Spleen (tissue), 11 donors: ENCODE measurements around the gene SCN9A. TPM values are rescaled to one million over a fixed set of nuclear protein-coding genes. Genes with fewer than 3 reads are reported as not detected.

Source experiments
- DNase-seq: peaks from one replicate; pipeline ENCODE4 v3.0.0-alpha.2; 2020
- H3K27ac ChIP-seq, 8 donors: fragments of 200-600 bp; sonication (generic) in 7 of 8; 1 replicate in 4 of 8; 2 replicates in 4 of 8; pipeline versions ENCODE4 v1.5.0 to v1.8.0; 2016 to 2021; ENCODE audit warnings: inconsistent platforms in 4 of 8, mild to moderate bottlenecking in 4 of 8, moderate library complexity in 1 of 8
- H3K27me3 ChIP-seq, 7 donors: fragments of 200-600 bp; sonication (generic) in 6 of 7; replicated peaks in 1 of 7; 1 replicate in 4 of 7; 2 replicates in 3 of 7; pipeline versions ENCODE4 v1.5.0 to v1.8.0; 2016 to 2021; ENCODE audit warnings: inconsistent platforms in 3 of 7, mild to moderate bottlenecking in 1 of 7
- H3K36me3 ChIP-seq, 6 donors: fragments of 200-600 bp; sonication (generic) in 5 of 6; 1 replicate in 4 of 6; 2 replicates in 2 of 6; pipeline versions ENCODE4 v1.5.0 to v1.8.0; 2016 to 2021; ENCODE audit warnings: inconsistent platforms in 2 of 6
- H3K4me1 ChIP-seq, 6 donors: fragments of 200-600 bp; sonication (generic) in 5 of 6; 1 replicate in 3 of 6; 2 replicates in 3 of 6; pipeline versions ENCODE4 v1.5.0 to v1.8.0; 2016 to 2021; ENCODE audit warnings: inconsistent platforms in 3 of 6
- H3K4me3 ChIP-seq, 8 donors: fragments of 200-600 bp; sonication (generic) in 7 of 8; 1 replicate in 4 of 8; 2 replicates in 4 of 8; pipeline versions ENCODE4 v1.5.0 to v1.8.0; 2016 to 2021; ENCODE audit warnings: inconsistent platforms in 4 of 8, mild to moderate bottlenecking in 4 of 8, moderate library complexity in 2 of 8
- H3K9me3 ChIP-seq, 8 donors: fragments of 200-600 bp; sonication (generic) in 7 of 8; 1 replicate in 4 of 8; 2 replicates in 4 of 8; pipeline versions ENCODE4 v1.5.0 to v1.8.0; 2016 to 2021; ENCODE audit warnings: inconsistent platforms in 4 of 8
- CTCF ChIP-seq, 11 experiments: fragments of 200-600 bp in 7 of 11; fragments of 450-650 bp in 4 of 11; sonication (generic) in 4 of 11; IDR thresholded peaks in 8 of 11; conservative IDR thresholded peaks in 3 of 11; 1 replicate in 7 of 11; 2 replicates in 4 of 11; pipeline versions ENCODE4 v1.4.0 to v1.8.0; 2016 to 2021; ENCODE audit warnings: antibody characterized with exemption in 11 of 11, inconsistent platforms in 4 of 11, mild to moderate bottlenecking in 1 of 11
- POLR2A ChIP-seq, 3 donors: fragments of 450-650 bp; IDR thresholded peaks; one replicate each; pipeline ENCODE4 v1.5.1; 2017; ENCODE audit warnings: antibody characterized with exemption in 3 of 3, mild to moderate bottlenecking in 1 of 3
- POLR2AphosphoS5 ChIP-seq, 3 donors: sonication (generic); formaldehyde crosslinking; IDR thresholded peaks; one replicate each; pipeline ENCODE4 v1.5.1; 2017; ENCODE audit warnings: antibody characterized with exemption in 3 of 3
- WGBS, 5 donors: extraction: QIAGEN DNeasy Blood & Tissue Kit in 3 of 5; methylation state at CpG; one replicate each; pipeline versions ENCODE4 v1.1.5 to v1.1.7; 2013 to 2018; 5-methylcytosine and 5-hydroxymethylcytosine counted together
- intact Hi-C: fragments of 100-400 bp; cut with DNase I; formaldehyde crosslinking; loops from one replicate; pipeline ENCODE4 v1.15.0; 2023; ENCODE audit warnings: low total_unique reads
- polyA plus RNA-seq, 3 donors: library from polyadenylated mRNA; stranded (reverse); fragments of 200-250 nt; gene quantifications; one replicate each; pipeline ENCODE4 v1.2.1, GENCODE V29; 2013
- total RNA-seq, 7 donors: library from RNA; depleted of rRNA in 3 of 7; stranded (reverse); fragments of >200 nt in 3 of 7; fragmentation: NEBNext Ultra II Directional in 4 of 7; extraction: Animal tissue kit (Norgen Biotek cat#: 25700) in 4 of 7; gene quantifications; one replicate each; pipeline versions ENCODE4 v1.1.0 to v1.2.1, GENCODE V29; 2016 to 2021
- donor health status: healthy with polysubstance abuse.
- donor health status: DM: no; HTN: no; CAD: no; lungs with moderate emphysema.
- donor health status: DM: no; HTN: no; CAD: no.
- donor health status: Bipolar disorder and iron deficiency.
- donor health status: healthy.
- donor health status: DM: no; HTN: no; CAD: no.
- donor health status: DM: yes; HTN: yes; CAD: no.

SCN9A gene
- total and polyA plus RNA-seq, 10 donors = 0.76 to 27.9 (median 17.3) TPM

DNA sequence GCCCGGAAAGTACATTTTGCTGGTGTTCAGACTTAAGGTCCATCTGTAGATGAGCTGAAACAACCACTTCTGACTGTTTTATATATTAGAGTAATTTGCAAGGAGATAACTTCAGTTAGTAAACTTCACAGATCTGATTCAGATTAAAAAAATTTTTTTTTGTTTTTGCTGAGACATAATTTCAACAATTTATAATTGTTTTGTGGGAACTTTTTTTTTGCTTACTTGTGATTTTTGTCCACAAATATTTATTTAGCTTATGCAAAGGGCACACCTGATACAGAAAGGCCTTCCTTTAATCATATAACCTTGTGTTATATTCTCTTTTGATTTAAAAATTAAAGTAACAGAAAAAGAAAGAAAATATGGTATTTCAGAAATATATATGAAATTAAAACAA lies 9.6 kb upstream of the SCN9A start:
- H3K4me1 ChIP-seq = no peaks in the 10 kb centered on the region
- H3K9me3 ChIP-seq = no peaks in the 10 kb centered on the region
- H3K4me3 ChIP-seq = no peak overlapping the region
- H3K27me3 ChIP-seq = no peaks in the 10 kb centered on the region
- no peaks in the 10 kb centered on the region for H3K36me3 ChIP-seq
- 90 to 100% (median 93%) methylated on average over 1 of the region's 1 CpG for WGBS, 5 donors
- DNase-seq = no peak
- intact Hi-C loops = no loop called here
- no peak for TF ChIP-seq CTCF (IDR thresholded peaks at IDR 0.05 in 8 of 11, conservative IDR thresholded peaks at IDR 0.05 in 3 of 11)
- no peak for TF ChIP-seq POLR2A (IDR thresholded peaks at IDR 0.05)
- TF ChIP-seq POLR2AphosphoS5 (IDR thresholded peaks at IDR 0.05) = no peak
- no peak overlapping the region for H3K27ac ChIP-seq

- Histone ChIP-seq H3K4me1 (no peaks in the 10 kb centered on the region), H3K27ac (no peak overlapping the region), H3K27me3 (no peaks in the 10 kb centered on the region), H3K4me3 (no peak overlapping the region), H3K9me3 (no peaks in the 10 kb centered on the region), H3K36me3 (no peaks in the 10 kb centered on the region)
- no peak for DNase-seq
- TF ChIP-seq POLR2AphosphoS5 (IDR thresholded peaks at IDR 0.05) = no peak
- TF ChIP-seq CTCF (IDR thresholded peaks at IDR 0.05 in 8 of 11, conservative IDR thresholded peaks at IDR 0.05 in 3 of 11) = peak in 6 of 11 experiments; percentile 13 to 46 (median 22)
- TF ChIP-seq POLR2A (IDR thresholded peaks at IDR 0.05) = no peak
- intact Hi-C loops = no loop called here
- WGBS, 5 donors = 59 to 67% (median 64%) methylated on average over 8 of the region's 8 CpGs
Observed at GRCh38 chr2:166384774-166385173, 9.0 kb upstream of the SCN9A start.

GRCh38 chr2:166382448-166382847 lies 6.7 kb upstream of the SCN9A start:
- intact Hi-C loops = no loop called here
- H3K4me1 ChIP-seq = no peaks in the 10 kb centered on the region
- DNase-seq = no peak
- H3K27ac ChIP-seq = no peak overlapping the region
- no peak overlapping the region for H3K4me3 ChIP-seq
- no peaks in the 10 kb centered on the region for H3K36me3 ChIP-seq
- WGBS, 5 donors = 92 to 98% (median 96%) methylated on average over 3 of the region's 3 CpGs
- TF ChIP-seq POLR2AphosphoS5 (IDR thresholded peaks at IDR 0.05) = no peak
- no peak for TF ChIP-seq CTCF (IDR thresholded peaks at IDR 0.05 in 8 of 11, conservative IDR thresholded peaks at IDR 0.05 in 3 of 11)
- TF ChIP-seq POLR2A (IDR thresholded peaks at IDR 0.05) = no peak
- no peaks in the 10 kb centered on the region for H3K27me3 ChIP-seq
- no peaks in the 10 kb centered on the region for H3K9me3 ChIP-seq

- Histone ChIP-seq H3K27me3 (peaks cover 0 to 13% (median 4%) of the 10 kb centered on the region in 7 donors), H3K27ac (no peak overlapping the region), H3K36me3 (no peaks in the 10 kb centered on the region), H3K4me1 (peaks cover 0 to 15% (median 10%) of the 10 kb centered on the region in 6 donors), H3K9me3 (no peaks in the 10 kb centered on the region), H3K4me3 (no peak overlapping the region)
- 63 to 86% (median 81%) methylated on average over 1 of the region's 1 CpG for WGBS, 5 donors
- intact Hi-C loops = no loop called here
- no peak for DNase-seq
- TF ChIP-seq POLR2A (IDR thresholded peaks at IDR 0.05) (no peak), CTCF (IDR thresholded peaks at IDR 0.05 in 8 of 11, conservative IDR thresholded peaks at IDR 0.05 in 3 of 11) (no peak), POLR2AphosphoS5 (IDR thresholded peaks at IDR 0.05) (no peak)
Observed at GRCh38 chr2:166380615-166381014, 4.9 kb upstream of the SCN9A start.
